Mucosa of descending colon (tissue), 3 donors: ENCODE results near the gene COG5. TPM values are rescaled to one million over a fixed set of nuclear protein-coding genes. Genes with fewer than 3 reads are reported as not detected.

Experiments
- ATAC-seq: fragments of 200-7000 bp; cut with Tn5 transposase; one replicate; pipeline ENCODE4 v1.9.1; 2020; ENCODE audit warnings: mild to moderate bottlenecking, moderate library complexity
- DNase-seq, 3 donors: peaks; one replicate each; pipeline ENCODE4 v3.0.0-alpha.2; 2020
- H3K36me3 ChIP-seq: fragments of 200-600 bp; one replicate; pipeline ENCODE4 v1.8.0; 2021; ENCODE audit warnings: low read depth, mild to moderate bottlenecking
- H3K4me1 ChIP-seq: fragments of 200-600 bp; one replicate; pipeline ENCODE4 v1.8.0; 2021; ENCODE audit warnings: low read depth, mild to moderate bottlenecking
- H3K4me3 ChIP-seq: fragments of 200-600 bp; one replicate; pipeline ENCODE4 v1.8.0; 2021; ENCODE audit warnings: mild to moderate bottlenecking
- H3K9me3 ChIP-seq: fragments of 200-600 bp; one replicate; pipeline ENCODE4 v1.8.0; 2021; ENCODE audit warnings: mild to moderate bottlenecking
- CTCF ChIP-seq: fragments of 200-600 bp; IDR thresholded peaks from one replicate; pipeline ENCODE4 v1.8.0; 2022; ENCODE audit warnings: antibody characterized with exemption, mild to moderate bottlenecking
- intact Hi-C, 2 donors: fragments of 100-400 bp; cut with DNase I in 1 of 2; cut with micrococcal nuclease in 1 of 2; formaldehyde crosslinking; loops; one replicate each; pipeline versions ENCODE4 v1.11.0 to v1.11.1; 2022; cut with DNase I, micrococcal nuclease
- total RNA-seq, 3 donors: library from RNA; stranded (reverse); fragmentation: NEBNext Ultra II Directional in 2 of 3; extraction: Animal tissue kit (Norgen Biotek cat#: 25700) in 2 of 3; gene quantifications; one replicate each; pipeline versions ENCODE4 v1.2.1 to v1.2.4, GENCODE V29; 2021 to 2023
- donor health status: DM: no; HTN: no; CAD: no; lungs with moderate emphysema.
- donor health status: DM: no; HTN: no; CAD: no.
- donor health status: DM: no; HTN: yes; CAD: no.

COG5 gene
- total RNA-seq, 3 donors from 2014 or later, result 46.8 to 56.4 (median 47.7) TPM

- Histone ChIP-seq H3K9me3 (no peaks in the 10 kb centered on the region), H3K4me3 (no peak overlapping the region), H3K36me3 (no peaks in the 10 kb centered on the region), H3K4me1 (no peaks in the 10 kb centered on the region)
- intact Hi-C loops, result no loop called here
- no peak for ATAC-seq
- no peak for DNase-seq
- TF ChIP-seq CTCF, result no peak
Observed at GRCh38 chr7:107262857-107263256, 300.9 kb downstream of the COG5 start.

GRCh38 chr7:107258737-107259136 is 305.0 kb downstream of the COG5 start:
- no peaks in the 10 kb centered on the region for H3K4me1 ChIP-seq
- H3K4me3 ChIP-seq, result no peak overlapping the region
- DNase-seq, result no peak
- no peak for TF ChIP-seq CTCF
- H3K9me3 ChIP-seq, result no peaks in the 10 kb centered on the region
- no peak for ATAC-seq
- H3K36me3 ChIP-seq, result no peaks in the 10 kb centered on the region
- intact Hi-C loops, result no loop called here

DNA sequence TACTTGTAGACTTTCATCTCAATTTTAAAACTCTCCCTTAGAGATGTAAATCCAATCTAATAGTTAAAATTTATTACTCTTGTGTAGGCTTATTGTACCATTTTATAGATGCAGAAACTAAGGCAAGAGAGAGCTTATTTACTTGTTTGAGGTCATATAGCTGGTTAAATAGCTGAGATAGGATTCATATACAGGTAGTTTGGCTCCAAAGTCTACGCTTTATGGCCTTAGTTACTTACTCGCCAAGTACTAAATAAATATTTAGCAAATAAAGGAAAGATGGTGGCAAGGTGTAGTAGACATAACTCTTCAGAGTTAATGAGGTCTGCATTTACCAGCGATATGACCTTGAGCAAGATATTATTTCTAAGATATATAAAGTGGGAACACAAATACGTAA is 308.1 kb downstream of the COG5 start:
- TF ChIP-seq CTCF, result no peak
- intact Hi-C loops, result no loop called here
- H3K9me3 ChIP-seq, result no peaks in the 10 kb centered on the region
- no peaks in the 10 kb centered on the region for H3K4me1 ChIP-seq
- ATAC-seq (peak; percentile 54), DNase-seq (no peak)
- H3K4me3 ChIP-seq, result no peak overlapping the region
- H3K36me3 ChIP-seq, result no peaks in the 10 kb centered on the region

- Histone ChIP-seq H3K4me1 (no peaks in the 10 kb centered on the region), H3K4me3 (no peak overlapping the region), H3K9me3 (no peaks in the 10 kb centered on the region), H3K36me3 (no peaks in the 10 kb centered on the region)
- DNase-seq (no peak), ATAC-seq (no peak)
- no peak for TF ChIP-seq CTCF
- intact Hi-C loops, result no loop called here
Observed at GRCh38 chr7:107254398-107254985, 309.2 kb downstream of the COG5 start.

GRCh38 chr7:107253599-107253998 is 310.1 kb downstream of the COG5 start:
- intact Hi-C loops, result no loop called here
- ATAC-seq (no peak), DNase-seq (no peak)
- no peak overlapping the region for H3K4me3 ChIP-seq
- no peaks in the 10 kb centered on the region for H3K4me1 ChIP-seq
- H3K9me3 ChIP-seq, result no peaks in the 10 kb centered on the region
- H3K36me3 ChIP-seq, result no peaks in the 10 kb centered on the region
- no peak for TF ChIP-seq CTCF

DNA sequence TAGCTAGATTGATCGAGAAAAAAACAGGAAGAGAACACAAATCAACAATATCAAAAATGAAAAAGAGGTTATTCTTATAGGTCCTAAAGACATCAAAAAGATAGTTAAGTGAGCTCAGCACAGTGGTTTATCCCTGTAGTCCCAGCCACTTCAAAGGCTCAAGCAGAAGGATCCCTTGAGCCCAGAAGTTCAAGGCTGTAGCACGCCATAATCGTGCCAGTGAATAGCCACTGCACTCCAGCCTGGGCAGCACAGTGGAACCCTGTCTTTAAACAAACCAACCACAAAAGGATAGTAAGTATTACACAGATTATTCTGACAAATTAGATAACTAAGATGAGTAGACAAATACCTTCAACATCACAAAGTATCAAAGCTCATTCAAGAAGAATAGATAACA is 311.8 kb downstream of the COG5 start:
- no peak for ATAC-seq
- no peaks in the 10 kb centered on the region for H3K36me3 ChIP-seq
- intact Hi-C loops, result no loop called here
- H3K4me1 ChIP-seq, result no peaks in the 10 kb centered on the region
- DNase-seq, result no peak
- H3K9me3 ChIP-seq, result no peaks in the 10 kb centered on the region
- TF ChIP-seq CTCF, result no peak
- no peak overlapping the region for H3K4me3 ChIP-seq
